Endodermal cell (in vitro differentiated cells): ENCODE results near the gene URB1. TPM values are rescaled to one million over a fixed set of nuclear protein-coding genes. Genes with fewer than 3 reads are reported as not detected.

ENCODE experiments used
- DNase-seq: peaks from one replicate; pipeline ENCODE4 v3.0.0-alpha.2; 2017
- H3K27ac ChIP-seq: 2 replicates; pipeline ENCODE4 v1.5.1; 2013; ENCODE audit warnings: mild to moderate bottlenecking, low read depth, low read length, moderate library complexity
- H3K27me3 ChIP-seq: 2 replicates; pipeline ENCODE4 v1.6.1; 2013; ENCODE audit warnings: mild to moderate bottlenecking, low read length, moderate library complexity; ENCODE audit not compliant: insufficient read depth, control insufficient read depth, poor library complexity, severe bottlenecking
- H3K36me3 ChIP-seq: 2 replicates; pipeline ENCODE4 v1.7.0; 2013; ENCODE audit warnings: mild to moderate bottlenecking, low read length, moderate library complexity; ENCODE audit not compliant: control insufficient read depth, insufficient read depth
- H3K4me1 ChIP-seq: one replicate; pipeline ENCODE4 v1.7.0; 2013; ENCODE audit warnings: low read length; ENCODE audit not compliant: control insufficient read depth, insufficient read depth
- H3K4me3 ChIP-seq: 2 replicates; pipeline ENCODE4 v1.5.1; 2013; ENCODE audit warnings: mild to moderate bottlenecking, low read length, moderate library complexity
- H3K9ac ChIP-seq: 2 replicates; pipeline ENCODE4 v1.6.1; 2013; ENCODE audit warnings: mild to moderate bottlenecking, low read length, moderate library complexity; ENCODE audit not compliant: poor library complexity, severe bottlenecking; ENCODE audit errors: extremely low read depth
- H3K9me3 ChIP-seq: 2 replicates; pipeline ENCODE4 v1.6.1; 2013; ENCODE audit warnings: mild to moderate bottlenecking, low read length, moderate library complexity; ENCODE audit not compliant: control insufficient read depth
- H3K27ac Mint-ChIP-seq: 2 replicates; pipeline ENCODE4 v1.8.0; 2020; ENCODE audit warnings: mixed read lengths
- H3K27me3 Mint-ChIP-seq: 2 replicates; pipeline ENCODE4 v1.8.0; 2021; ENCODE audit warnings: mild to moderate bottlenecking, mixed read lengths; ENCODE audit not compliant: insufficient read depth
- H3K36me3 Mint-ChIP-seq: 2 replicates; pipeline ENCODE4 v1.8.0; 2020; ENCODE audit warnings: low read depth, mixed read lengths
- H3K4me1 Mint-ChIP-seq: 2 replicates; pipeline ENCODE4 v1.8.0; 2020; ENCODE audit warnings: mixed read lengths
- H3K4me3 Mint-ChIP-seq: 2 replicates; pipeline ENCODE4 v1.8.0; 2020; ENCODE audit warnings: mild to moderate bottlenecking, moderate library complexity, mixed read lengths
- H3K9me3 Mint-ChIP-seq: 2 replicates; pipeline ENCODE4 v1.8.0; 2020; ENCODE audit warnings: mild to moderate bottlenecking, mixed read lengths
- CTCF ChIP-seq: fragments of 200-600 bp; sonication (generic); conservative IDR thresholded peaks from 2 replicates; pipeline ENCODE4 v1.5.0; 2021; ENCODE audit warnings: antibody characterized with exemption, mild to moderate bottlenecking
- WGBS, 2 experiments: methylation state at CpG; one replicate each; pipeline versions ENCODE4 v1.1.5 to v1.1.7; 2013; ENCODE audit warnings: missing lambda C conversion rate in 2 of 2, mixed read lengths in 1 of 2; ENCODE audit not compliant: insufficient coverage in 1 of 2, insufficient read length in 1 of 2; 5-methylcytosine and 5-hydroxymethylcytosine counted together
- total RNA-seq, 2 donors: library from RNA; stranded (reverse); fragmentation: NEBNext Ultra II Directional in 1 of 2; extraction: Animal tissue kit (Norgen Biotek cat#: 25700) in 1 of 2; gene quantifications; 2 replicates in 1 of 2; 3 replicates in 1 of 2; pipeline ENCODE4 v1.2.1, GENCODE V29; 2021

The URB1 gene
- total RNA-seq, 2 donors from 2014 or later, result 9.4 to 14.0 TPM

GRCh38 chr21:32356874-32357395 is 35.9 kb downstream of the URB1 start:
- Mint-ChIP-seq H3K27me3 (no peaks in the 10 kb centered on the region), H3K27ac (no peak overlapping the region), H3K4me1 (no peaks in the 10 kb centered on the region), H3K9me3 (no peaks in the 10 kb centered on the region), H3K36me3 (peaks cover 77% of the 10 kb centered on the region), H3K4me3 (no peak overlapping the region)
- Histone ChIP-seq H3K36me3 (peaks cover 91% of the 10 kb centered on the region), H3K27ac (no peak overlapping the region), H3K9ac (no peak overlapping the region), H3K4me1 (no peaks in the 10 kb centered on the region), H3K27me3 (no peaks in the 10 kb centered on the region), H3K9me3 (no peaks in the 10 kb centered on the region), H3K4me3 (no peak overlapping the region)
- TF ChIP-seq CTCF, result no peak
- WGBS, 2 experiments, result 100% methylated on average over 1 of the region's 1 CpG; no CpG with 5 or more reads in 1 of the 2 experiments
- DNase-seq, result no peak

- Histone ChIP-seq H3K9ac (no peak overlapping the region), H3K9me3 (no peaks in the 10 kb centered on the region), H3K27me3 (no peaks in the 10 kb centered on the region), H3K27ac (no peak overlapping the region), H3K36me3 (peaks cover 80% of the 10 kb centered on the region), H3K4me1 (no peaks in the 10 kb centered on the region), H3K4me3 (no peak overlapping the region)
- Mint-ChIP-seq H3K9me3 (no peaks in the 10 kb centered on the region), H3K27ac (no peak overlapping the region), H3K4me3 (no peak overlapping the region), H3K36me3 (peaks cover 79% of the 10 kb centered on the region), H3K4me1 (no peaks in the 10 kb centered on the region), H3K27me3 (no peaks in the 10 kb centered on the region)
- no peak for DNase-seq
- WGBS, 2 experiments, result 91 to 98% methylated on average over 7 to 8 of the region's 8 CpGs
- TF ChIP-seq CTCF, result no peak
Measured at GRCh38 chr21:32353002-32353711, 39.7 kb downstream of the URB1 start.

- Mint-ChIP-seq H3K36me3 (peaks cover 82% of the 10 kb centered on the region), H3K9me3 (no peaks in the 10 kb centered on the region), H3K27me3 (no peaks in the 10 kb centered on the region), H3K4me3 (no peak overlapping the region), H3K4me1 (no peaks in the 10 kb centered on the region), H3K27ac (no peak overlapping the region)
- Histone ChIP-seq H3K9me3 (no peaks in the 10 kb centered on the region), H3K4me1 (no peaks in the 10 kb centered on the region), H3K27me3 (no peaks in the 10 kb centered on the region), H3K4me3 (no peak overlapping the region), H3K27ac (no peak overlapping the region), H3K36me3 (peaks cover 82% of the 10 kb centered on the region), H3K9ac (no peak overlapping the region)
- 94 to 100% methylated on average over 6 to 7 of the region's 7 CpGs for WGBS, 2 experiments
- no peak for TF ChIP-seq CTCF
- no peak for DNase-seq
Measured at GRCh38 chr21:32352526-32352925, 40.3 kb downstream of the URB1 start.
